T1000 (cell line): ENCODE measurements around the gene GAL3ST2.
"Not testable (repeated sequence)": the region's sequence is repeated elsewhere in the genome, so short reads cannot be mapped to it uniquely, and the experiment has no call there.

Experiments used
- DNase-seq: peaks from one replicate; lab custom pipeline; 2025; ENCODE audit warnings: mixed read lengths; lab: John Stamatoyannopoulos, UW

GAL3ST2 gene

GRCh38 chr2:241768850-241769249 lies 7.8 kb upstream of the GAL3ST2 start:
- DNase-seq: no peak

DNA sequence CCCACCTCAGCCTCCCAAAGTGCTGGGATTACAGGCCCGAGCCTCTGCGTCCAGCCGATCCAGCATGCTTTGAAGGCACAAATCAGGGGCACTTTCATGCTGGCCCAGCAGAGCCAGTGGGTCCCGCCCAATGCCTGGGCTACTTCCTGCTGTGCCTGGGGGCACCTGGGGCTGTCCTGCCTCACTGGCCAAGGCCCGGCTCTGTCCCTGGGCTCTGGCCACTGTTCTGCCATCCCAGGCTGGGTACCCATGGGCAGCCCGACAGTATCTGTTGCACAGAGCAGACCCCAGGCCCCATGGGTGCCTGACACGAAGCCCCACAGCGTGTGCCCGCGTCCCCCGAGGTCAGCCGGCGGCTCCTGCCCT lies 6.8 kb upstream of the GAL3ST2 start:
- no peak for DNase-seq

DNA sequence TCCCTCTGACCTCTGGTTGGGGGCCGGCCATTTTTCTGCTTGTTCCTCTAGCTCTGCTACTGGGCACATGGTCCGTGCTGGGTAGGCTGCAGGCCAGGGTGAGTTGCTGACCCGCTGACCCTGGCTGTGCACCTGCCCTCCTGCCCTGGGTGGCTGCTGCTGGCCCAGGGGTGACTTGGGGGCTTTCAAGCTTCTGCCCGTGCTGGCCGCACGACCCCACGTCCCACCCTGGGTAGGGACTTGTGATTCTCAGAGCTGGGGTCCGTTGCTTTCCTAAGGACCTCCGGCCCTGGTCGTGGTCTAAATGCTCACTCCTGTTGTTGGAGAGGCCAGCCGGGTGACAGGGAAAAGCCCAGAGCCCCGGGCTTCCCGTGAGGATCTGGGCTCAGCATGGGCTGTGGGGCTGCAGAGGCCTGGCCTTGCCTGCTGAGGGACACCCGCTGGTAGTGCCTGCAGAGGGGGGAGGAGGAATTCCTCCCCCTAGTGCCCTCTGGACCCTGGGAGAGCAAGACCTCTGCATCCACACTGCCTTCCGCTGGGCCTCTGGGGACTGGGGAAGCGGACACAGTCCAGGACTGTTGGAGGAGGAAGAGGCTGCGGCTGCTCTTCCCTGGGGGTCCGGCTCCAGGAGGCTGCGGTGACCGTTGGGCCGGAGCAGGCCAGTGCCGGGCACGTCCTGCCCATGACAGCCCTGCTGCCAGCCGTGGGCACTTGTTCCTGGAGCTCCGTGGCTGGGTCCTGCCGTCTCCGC lies 6.3 kb upstream of the GAL3ST2 start:
- DNase-seq: no peak

DNA sequence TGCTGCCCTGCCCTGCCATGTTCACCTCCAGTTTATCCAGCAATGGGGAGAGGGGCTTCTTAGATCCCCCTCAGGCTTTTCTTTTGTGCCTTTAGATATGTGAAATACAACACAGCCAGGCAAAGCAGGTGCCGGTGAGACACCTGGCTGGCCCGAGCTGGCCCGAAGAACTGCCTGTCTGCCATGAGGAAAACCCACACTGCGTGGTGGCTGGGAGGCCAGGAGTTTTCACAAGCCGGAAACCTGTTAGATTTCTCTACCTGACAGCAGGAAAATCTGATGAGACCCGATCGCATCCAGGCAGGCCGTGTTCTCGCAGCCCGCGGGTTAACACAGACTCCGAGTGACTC lies 5.7 kb upstream of the GAL3ST2 start:
- DNase-seq: no peak

- DNase-seq: no peak
Measured at GRCh38 chr2:241771286-241772062, 5.1 kb upstream of the GAL3ST2 start.

- DNase-seq: no peak
Measured at GRCh38 chr2:241772063-241772499, 4.5 kb upstream of the GAL3ST2 start.

- DNase-seq: no peak
Measured at GRCh38 chr2:241773511-241774418, 2.9 kb upstream of the GAL3ST2 start.

DNA sequence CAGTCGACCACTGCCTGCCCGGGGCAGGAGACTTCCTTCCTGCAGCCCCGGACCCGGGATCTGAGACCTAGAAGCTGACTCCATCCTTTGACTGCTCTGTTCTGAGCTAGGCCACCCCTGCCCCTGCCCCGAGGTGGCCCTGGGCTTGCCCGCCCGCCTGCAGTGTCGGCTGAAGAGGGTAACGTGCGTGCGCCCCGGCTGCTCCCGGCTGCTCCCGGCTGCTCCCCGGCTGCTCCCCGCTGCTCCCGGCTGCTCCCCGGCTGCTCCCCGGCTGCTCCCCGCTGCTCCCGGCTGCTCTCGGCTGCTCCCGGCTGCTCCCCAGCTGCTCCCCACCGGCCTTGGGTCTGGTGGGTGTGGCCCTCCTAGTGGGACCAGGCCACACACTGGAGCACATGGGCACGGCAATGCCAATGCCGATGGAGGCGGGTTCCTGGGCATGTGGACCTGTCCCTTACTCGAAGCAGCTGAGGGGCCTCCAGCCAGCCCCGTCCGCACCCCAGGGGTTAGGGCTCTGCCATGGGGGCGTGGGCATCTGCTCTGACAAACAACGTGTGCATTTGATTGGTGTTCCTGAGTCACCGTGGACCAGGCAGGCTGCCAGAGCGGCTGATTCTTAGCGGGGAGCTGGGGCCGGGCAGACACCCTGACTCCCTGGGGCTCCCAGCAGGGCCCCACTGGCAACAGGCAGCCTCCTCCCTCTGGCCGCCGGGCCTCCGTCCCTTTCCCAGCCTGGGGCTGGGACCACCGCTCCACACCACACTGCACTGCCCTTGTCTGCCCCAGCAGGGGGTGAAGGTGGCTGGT lies 2.0 kb upstream of the GAL3ST2 start:
- peak; percentile 75 for DNase-seq

DNA sequence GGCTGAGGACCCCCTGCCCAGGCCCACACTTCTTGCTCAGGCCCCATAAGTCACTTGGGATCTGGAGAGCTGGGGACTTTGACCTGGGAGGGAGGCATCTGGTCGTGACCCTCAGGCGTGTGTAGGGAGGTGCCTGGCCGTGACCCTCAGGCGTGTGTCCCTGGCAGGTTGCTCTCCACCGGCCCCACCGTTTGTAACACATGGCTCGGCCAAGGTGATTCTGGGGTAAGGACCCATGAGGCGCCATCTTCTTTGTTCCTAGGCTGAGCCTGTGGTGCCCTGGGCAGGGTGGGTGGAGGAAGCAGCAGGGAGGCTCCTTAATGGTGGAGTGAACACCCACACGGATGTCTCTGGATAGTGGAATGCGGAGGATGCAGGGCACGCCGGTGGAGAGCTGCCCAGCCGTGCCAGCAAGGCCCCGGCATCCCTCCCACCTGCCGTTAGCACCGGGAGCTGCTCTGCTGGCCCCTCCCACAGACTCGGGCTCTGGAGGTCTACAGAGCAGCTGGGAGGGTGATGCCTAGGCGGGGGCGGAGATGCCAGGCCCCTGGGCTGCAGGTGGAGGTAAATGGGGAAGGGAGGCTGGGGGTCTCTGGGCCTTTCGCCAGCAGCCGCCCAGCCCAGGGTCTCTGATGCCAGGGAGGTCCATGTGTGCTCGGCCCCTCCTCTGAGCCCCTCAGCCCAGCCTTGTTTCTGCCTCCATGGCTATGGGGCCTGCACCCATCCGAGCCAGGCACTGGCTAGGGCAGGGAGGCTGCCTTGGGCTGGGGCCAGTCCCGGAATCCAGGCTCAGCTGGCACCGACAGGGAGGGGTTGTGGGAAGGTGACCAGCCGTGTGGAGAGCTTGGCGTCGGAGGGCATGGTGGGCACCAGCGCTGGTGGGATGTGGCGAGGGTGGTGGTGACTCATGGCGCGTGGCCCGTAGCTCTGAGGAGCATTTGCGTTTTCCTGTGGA lies 1.1 kb upstream of the GAL3ST2 start:
- no peak for DNase-seq

GRCh38 chr2:241777170-241777685 lies 606 bp downstream of the GAL3ST2 start:
- no peak for DNase-seq

- no peak for DNase-seq
Measured at GRCh38 chr2:241777686-241778627, 1.3 kb downstream of the GAL3ST2 start.

DNA sequence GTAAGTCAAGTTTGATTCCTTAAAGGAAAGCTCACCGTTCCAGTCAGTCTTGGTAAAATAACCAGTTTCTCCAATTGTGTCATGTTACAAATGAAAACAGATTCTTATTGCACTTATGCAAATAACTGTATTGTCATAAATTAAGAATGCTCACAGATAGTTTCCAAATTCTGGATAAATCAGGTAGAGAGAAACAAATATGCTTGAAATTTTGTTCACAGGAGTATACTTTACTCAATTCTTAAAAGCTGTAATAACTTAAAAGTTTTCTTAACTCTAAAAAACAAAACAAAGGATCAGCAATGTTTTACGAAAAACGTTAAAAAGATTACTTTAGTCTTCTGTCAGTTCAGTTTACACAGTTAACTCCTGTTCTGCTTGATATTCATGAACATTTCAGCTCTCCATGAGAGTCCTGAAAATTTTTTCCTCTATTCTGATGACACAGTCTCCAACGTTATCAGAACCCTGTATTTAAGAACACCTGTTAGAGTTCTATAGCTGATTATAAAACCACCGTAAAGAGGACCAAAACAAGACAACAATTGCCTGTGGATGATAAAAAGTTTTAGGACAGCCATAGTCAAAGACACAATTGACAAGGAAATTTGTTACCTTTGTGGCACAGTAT lies 4.4 kb downstream of the GAL3ST2 start:
- no peak for DNase-seq

GRCh38 chr2:241782053-241782452 lies 5.4 kb downstream of the GAL3ST2 start:
- not testable (repeated sequence) for DNase-seq

DNA sequence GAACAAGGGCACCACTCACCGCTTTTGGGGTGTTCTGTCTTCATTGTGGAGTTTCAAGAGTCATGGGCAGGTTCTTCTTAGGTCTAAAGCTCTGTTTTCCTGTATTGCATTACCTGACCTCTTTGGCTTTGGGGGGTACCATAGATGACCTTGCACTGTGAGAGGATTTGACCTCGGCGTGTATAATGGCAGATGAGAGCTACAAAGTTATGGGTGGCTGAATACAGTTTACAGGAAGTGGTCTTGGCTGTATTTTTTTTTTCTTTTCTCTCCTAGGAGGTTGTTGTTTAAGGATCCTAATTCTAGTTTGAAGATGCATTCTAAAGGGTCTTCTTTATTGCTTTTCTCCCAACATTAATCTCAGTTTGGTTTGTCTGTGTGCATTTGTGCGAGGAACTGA lies 11.5 kb downstream of the GAL3ST2 start:
- no peak for DNase-seq

GRCh38 chr2:241788572-241788971 lies 11.9 kb downstream of the GAL3ST2 start:
- DNase-seq: no peak

GRCh38 chr2:241791385-241791784 lies 14.8 kb downstream of the GAL3ST2 start:
- not testable (repeated sequence) for DNase-seq

GRCh38 chr2:241793385-241793784 lies 16.8 kb downstream of the GAL3ST2 start:
- DNase-seq: no peak

DNA sequence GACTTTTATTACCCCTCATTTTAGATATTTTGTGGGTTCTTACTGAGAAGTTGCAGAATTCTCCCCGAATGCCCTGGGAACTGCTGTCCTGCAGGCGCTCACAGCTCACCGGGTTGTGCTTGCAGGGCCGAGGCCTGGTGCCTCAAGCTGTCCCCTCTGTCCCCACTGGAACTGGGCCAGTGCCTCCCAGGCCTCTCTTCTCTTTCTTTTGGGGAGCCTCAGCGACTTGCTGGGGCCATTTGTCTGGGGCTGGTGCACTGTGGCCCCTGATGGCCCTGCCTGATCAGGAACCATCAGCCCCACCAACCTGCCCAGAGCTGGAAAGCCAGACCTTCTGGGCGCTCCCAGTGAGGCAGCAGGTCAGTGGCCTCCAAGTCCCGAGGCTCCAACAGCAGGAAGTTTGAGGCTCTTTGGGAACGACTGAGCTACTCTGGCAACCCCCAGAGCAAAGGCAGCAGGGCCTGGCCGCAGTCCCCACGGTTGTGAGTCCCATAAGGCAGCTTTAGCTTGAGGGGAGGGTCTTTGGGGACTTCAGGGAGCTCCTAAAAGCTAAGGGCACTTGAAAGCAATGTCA lies 17.7 kb downstream of the GAL3ST2 start:
- DNase-seq: no peak
